SK-N-SH (cell line): ENCODE results near the gene FOXL1. TPM values are rescaled to one million over a fixed set of nuclear protein-coding genes. Genes with fewer than 3 reads are reported as not detected.

Experiments
- CTCF ChIA-PET: fragments of 300-600, 350-600 bp; formaldehyde crosslinking; extraction: SDS; loops from one replicate; lab custom pipeline; 2021; lab: Yijun Ruan, JAX
- POLR2A ChIA-PET: fragments of 350-600 bp; sonication (Branson Sonifier 250); formaldehyde crosslinking; extraction: SDS; loops from one replicate; lab custom pipeline; 2020; ENCODE audit warnings: antibody characterized with exemption, inconsistent platforms; lab: Yijun Ruan, JAX
- DNase-seq: peaks from one replicate; pipeline ENCODE4 v3.0.0; 2012
- H2AFZ ChIP-seq: fragments of 200-600 bp; sonication (generic); 2 replicates; pipeline ENCODE4 v1.8.1; 2016; ENCODE audit warnings: antibody characterized with exemption, mild to moderate bottlenecking, low read depth
- H3F3A ChIP-seq: fragments of 200-600 bp; sonication (generic); replicated peaks from 2 replicates; pipeline ENCODE3; 2016; ENCODE audit warnings: antibody characterized with exemption, mild to moderate bottlenecking; ENCODE audit not compliant: insufficient read depth
- H3K27ac ChIP-seq, 2 experiments: fragments of 200-500 bp in 1 of 2; fragments of 200-600 bp in 1 of 2; sonication (Bioruptor generic) in 1 of 2; sonication (generic), shearing (Covaris generic) in 1 of 2; 2 replicates each; pipeline versions ENCODE4 v1.5.1 to v1.6.1; 2014 to 2016; ENCODE audit warnings: low read depth in 2 of 2, inconsistent platforms in 1 of 2, low read length in 1 of 2, mild to moderate bottlenecking in 1 of 2, mixed read lengths in 1 of 2
- H3K27me3 ChIP-seq: fragments of 200-600 bp; sonication (generic), shearing (Covaris generic); 2 replicates; pipeline ENCODE4 v1.6.1; 2016; ENCODE audit warnings: mixed run types; ENCODE audit not compliant: insufficient read depth
- H3K36me3 ChIP-seq, 2 experiments: fragments of 200-500 bp in 1 of 2; fragments of 200-600 bp in 1 of 2; sonication (Bioruptor generic) in 1 of 2; sonication (generic) in 1 of 2; replicated peaks in 1 of 2; 2 replicates each; pipeline versions ENCODE3 to v1.5.1; 2014 to 2016; ENCODE audit warnings: low read length in 1 of 2, mild to moderate bottlenecking in 1 of 2; ENCODE audit not compliant: insufficient read depth in 2 of 2, control insufficient read depth in 1 of 2
- H3K4me1 ChIP-seq, 2 experiments: fragments of 200-500 bp in 1 of 2; fragments of 200-600 bp in 1 of 2; sonication (Bioruptor generic) in 1 of 2; sonication (generic), shearing (Covaris generic) in 1 of 2; 2 replicates each; pipeline versions ENCODE4 v1.5.1 to v1.6.1; 2014 to 2016; ENCODE audit warnings: low read depth in 1 of 2, low read length in 1 of 2, mixed run types in 1 of 2; ENCODE audit not compliant: insufficient read depth in 2 of 2, control insufficient read depth in 1 of 2
- H3K4me2 ChIP-seq: fragments of 200-600 bp; sonication (generic), shearing (Covaris generic); 2 replicates; pipeline ENCODE4 v1.6.1; 2017; ENCODE audit warnings: mixed run types
- H3K4me3 ChIP-seq, 2 experiments: fragments of 200-500 bp in 1 of 2; fragments of 200-600 bp in 1 of 2; sonication (Bioruptor generic) in 1 of 2; sonication (generic), shearing (Covaris generic) in 1 of 2; 2 replicates each; pipeline versions ENCODE4 v1.5.1 to v1.8.1; 2014 to 2016; ENCODE audit warnings: low read depth in 2 of 2, inconsistent platforms in 1 of 2, low read length in 1 of 2, mild to moderate bottlenecking in 1 of 2, mixed read lengths in 1 of 2, moderate library complexity in 1 of 2
- H3K79me2 ChIP-seq: fragments of 200-600 bp; sonication (generic); 2 replicates; pipeline ENCODE4 v1.8.1; 2017; ENCODE audit warnings: mild to moderate bottlenecking; ENCODE audit not compliant: insufficient read depth
- H3K9ac ChIP-seq: fragments of 200-600 bp; sonication (generic); 2 replicates; pipeline ENCODE4 v1.6.1; 2017; ENCODE audit warnings: mixed run types
- H3K9me2 ChIP-seq: fragments of 200-600 bp; sonication (generic); 2 replicates; pipeline ENCODE4 v1.6.1; 2017; ENCODE audit warnings: mixed run types
- H3K9me3 ChIP-seq: fragments of 200-600 bp; sonication (generic); 2 replicates; pipeline ENCODE4 v1.6.1; 2017; ENCODE audit warnings: mixed run types, mild to moderate bottlenecking, moderate library complexity
- H4K20me1 ChIP-seq: fragments of 200-600 bp; sonication (generic); 2 replicates; pipeline ENCODE4 v1.6.1; 2017; ENCODE audit warnings: mild to moderate bottlenecking, mixed run types; ENCODE audit not compliant: insufficient read depth
- CHD2 ChIP-seq: fragments of 150-350 bp; IDR thresholded peaks from 2 replicates; pipeline ENCODE4 v1.6.1; 2018; ENCODE audit warnings: low read length; ENCODE audit not compliant: partially characterized antibody
- EZH2phosphoT487 ChIP-seq: fragments of 200-600 bp; sonication (generic); IDR thresholded peaks from 2 replicates; pipeline ENCODE4 v1.6.1; 2017; ENCODE audit warnings: low read depth, mixed run types, mild to moderate bottlenecking, antibody characterized with exemption, moderate library complexity, borderline replicate concordance
- FOXJ3 ChIP-seq: sonication (generic); formaldehyde crosslinking; IDR thresholded peaks from 2 replicates; pipeline ENCODE4 v1.5.1; 2020; ENCODE audit warnings: mild to moderate bottlenecking, missing genetic modification reagents
- GATA2 ChIP-seq: sonication (generic); formaldehyde crosslinking; IDR thresholded peaks from 2 replicates; pipeline ENCODE4 v1.5.0; 2020; ENCODE audit warnings: mild to moderate bottlenecking, missing genetic modification reagents
- MEF2A ChIP-seq: IDR thresholded peaks from 2 replicates; pipeline ENCODE4 v1.4.0; 2012; ENCODE audit warnings: low read depth, borderline replicate concordance
- MXI1 ChIP-seq: IDR thresholded peaks from 2 replicates; pipeline ENCODE4 v1.6.1; 2012; ENCODE audit warnings: mild to moderate bottlenecking, low read depth, low read length, improper control_type of control experiment
- NFIC ChIP-seq: IDR thresholded peaks from 2 replicates; pipeline ENCODE4 v1.4.0; 2012; ENCODE audit warnings: borderline replicate concordance
- NRF1 ChIP-seq: IDR thresholded peaks from 2 replicates; pipeline ENCODE4 v1.6.1; 2012; ENCODE audit warnings: low read depth, mild to moderate bottlenecking, low read length
- POLR2AphosphoS5 ChIP-seq: IDR thresholded peaks from 2 replicates; pipeline ENCODE4 v1.6.1; 2012; ENCODE audit warnings: low read depth, low read length
- RCOR1 ChIP-seq: fragments of 150-350 bp; IDR thresholded peaks from 2 replicates; pipeline ENCODE4 v1.6.1; 2017; ENCODE audit warnings: antibody characterized with exemption, low read length
- TCF12 ChIP-seq: IDR thresholded peaks from 2 replicates; pipeline ENCODE4 v1.4.0; 2012
- TEAD4 ChIP-seq: IDR thresholded peaks from 2 replicates; pipeline ENCODE4 v1.4.0; 2012; ENCODE audit warnings: mild to moderate bottlenecking, borderline replicate concordance; ENCODE audit not compliant: insufficient read depth
- WGBS: methylation state at CpG from one replicate; pipeline ENCODE4 v1.1.6; 2017; ENCODE audit warnings: low lambda C conversion rate; 5-methylcytosine and 5-hydroxymethylcytosine counted together
- polyA plus RNA-seq, 3 experiments: library from polyadenylated mRNA; depleted of rRNA; stranded (reverse); fragments of >200 nt; gene quantifications; 2 replicates each; pipeline ENCODE4 v1.2.3, GENCODE V29; 2012
- TF ChIP-seq, protein P1 (sequence below): IDR thresholded peaks from 2 replicates; pipeline ENCODE4 v1.4.0; 2012; ENCODE audit warnings: low read depth, borderline replicate concordance
- TF ChIP-seq, protein P2 (sequence below): fragments of 150-350 bp; IDR thresholded peaks from 2 replicates; pipeline ENCODE4 v1.6.1; 2017; ENCODE audit warnings: antibody characterized with exemption, low read length, low read depth, borderline replicate concordance
- TF ChIP-seq, protein P3 (sequence below): IDR thresholded peaks from 2 replicates; pipeline ENCODE4 v1.4.0; 2012; ENCODE audit warnings: low read depth, borderline replicate concordance
- TF ChIP-seq, protein P4 (sequence below): IDR thresholded peaks from 2 replicates; pipeline ENCODE4; 2012
- TF ChIP-seq, protein P5 (sequence below): fragments of 150-350 bp; IDR thresholded peaks from 2 replicates; pipeline ENCODE4 v1.6.1; 2016; ENCODE audit warnings: mild to moderate bottlenecking, low read depth, low read length
- TF ChIP-seq, protein P6 (sequence below): IDR thresholded peaks from 2 replicates; pipeline ENCODE4 v1.4.0; 2012; ENCODE audit warnings: low read depth

Gene FOXL1
- polyA plus RNA-seq, 1 of the 3 experiments (the other 2 are of a cell fraction): 2.5 TPM

DNA sequence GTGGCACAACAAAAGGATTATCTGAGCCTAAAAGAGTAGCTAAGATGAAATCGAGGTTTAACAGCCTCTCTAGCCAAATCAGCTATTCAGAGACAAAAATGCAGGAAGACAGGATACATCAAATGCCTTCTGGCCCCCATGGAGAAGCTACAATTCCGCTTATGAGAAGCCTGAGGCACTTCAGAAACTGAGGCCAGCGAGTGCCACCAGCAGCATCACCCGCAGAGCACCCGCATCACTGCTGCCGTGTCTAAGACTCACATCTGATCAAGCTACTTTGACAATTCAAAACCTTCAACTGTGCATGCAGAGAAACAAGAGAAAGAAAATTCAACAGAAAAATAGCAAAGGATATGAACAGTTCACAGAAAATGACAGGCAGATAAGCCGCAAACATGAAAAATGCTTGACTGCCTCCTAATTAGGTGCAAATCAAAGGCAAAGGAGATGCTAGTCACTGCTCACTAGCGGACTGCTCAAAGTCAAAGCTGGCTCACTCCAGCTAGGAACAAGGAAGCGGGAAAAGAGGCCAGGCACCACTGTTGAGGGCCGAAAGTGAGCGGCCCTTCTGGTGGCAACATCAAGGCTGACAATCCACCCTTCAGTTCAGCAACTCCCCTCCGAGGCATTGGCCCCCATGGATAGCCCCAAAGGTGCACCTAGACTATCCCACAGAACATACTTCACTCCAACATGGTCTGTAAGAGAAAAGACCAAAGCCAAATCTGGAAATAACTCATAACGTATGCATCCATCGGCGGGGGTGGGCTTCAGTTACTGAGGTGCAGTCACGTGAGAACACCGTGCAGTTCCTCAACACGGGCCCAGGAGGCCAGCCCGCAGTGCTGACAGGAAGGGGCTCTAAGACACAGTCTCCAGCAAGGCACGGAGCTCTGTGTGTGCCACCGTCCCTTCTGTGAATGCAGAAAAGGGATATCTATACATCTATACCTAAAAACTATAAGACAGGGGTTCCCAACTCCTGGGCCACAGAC is 35.3 kb upstream of the FOXL1 start:
- peaks cover 18 to 70% of the 10 kb centered on the region in 2 experiments for H3K36me3 ChIP-seq
- H3K9ac ChIP-seq: no peak overlapping the region
- ChIA-PET CTCF (interaction anchor here (0.6 to 1.1 kb wide), 3 partner anchors 23 to 759 kb away, joined by 3 read pairs; no protein-coding TSS in a partner anchor), POLR2A (no interaction called here)
- 94% methylated on average over 18 of the region's 21 CpGs for WGBS
- H3K27ac ChIP-seq: no peak overlapping the region
- no peaks in the 10 kb centered on the region for H3K27me3 ChIP-seq
- H3K4me2 ChIP-seq: no peak overlapping the region
- TF ChIP-seq, protein P1, sequence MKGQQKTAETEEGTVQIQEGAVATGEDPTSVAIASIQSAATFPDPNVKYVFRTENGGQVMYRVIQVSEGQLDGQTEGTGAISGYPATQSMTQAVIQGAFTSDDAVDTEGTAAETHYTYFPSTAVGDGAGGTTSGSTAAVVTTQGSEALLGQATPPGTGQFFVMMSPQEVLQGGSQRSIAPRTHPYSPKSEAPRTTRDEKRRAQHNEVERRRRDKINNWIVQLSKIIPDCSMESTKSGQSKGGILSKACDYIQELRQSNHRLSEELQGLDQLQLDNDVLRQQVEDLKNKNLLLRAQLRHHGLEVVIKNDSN: no peak
- TF ChIP-seq RCOR1: no peak
- TF ChIP-seq, protein P2, sequence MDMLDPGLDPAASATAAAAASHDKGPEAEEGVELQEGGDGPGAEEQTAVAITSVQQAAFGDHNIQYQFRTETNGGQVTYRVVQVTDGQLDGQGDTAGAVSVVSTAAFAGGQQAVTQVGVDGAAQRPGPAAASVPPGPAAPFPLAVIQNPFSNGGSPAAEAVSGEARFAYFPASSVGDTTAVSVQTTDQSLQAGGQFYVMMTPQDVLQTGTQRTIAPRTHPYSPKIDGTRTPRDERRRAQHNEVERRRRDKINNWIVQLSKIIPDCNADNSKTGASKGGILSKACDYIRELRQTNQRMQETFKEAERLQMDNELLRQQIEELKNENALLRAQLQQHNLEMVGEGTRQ: no peak
- TF ChIP-seq, protein P3, sequence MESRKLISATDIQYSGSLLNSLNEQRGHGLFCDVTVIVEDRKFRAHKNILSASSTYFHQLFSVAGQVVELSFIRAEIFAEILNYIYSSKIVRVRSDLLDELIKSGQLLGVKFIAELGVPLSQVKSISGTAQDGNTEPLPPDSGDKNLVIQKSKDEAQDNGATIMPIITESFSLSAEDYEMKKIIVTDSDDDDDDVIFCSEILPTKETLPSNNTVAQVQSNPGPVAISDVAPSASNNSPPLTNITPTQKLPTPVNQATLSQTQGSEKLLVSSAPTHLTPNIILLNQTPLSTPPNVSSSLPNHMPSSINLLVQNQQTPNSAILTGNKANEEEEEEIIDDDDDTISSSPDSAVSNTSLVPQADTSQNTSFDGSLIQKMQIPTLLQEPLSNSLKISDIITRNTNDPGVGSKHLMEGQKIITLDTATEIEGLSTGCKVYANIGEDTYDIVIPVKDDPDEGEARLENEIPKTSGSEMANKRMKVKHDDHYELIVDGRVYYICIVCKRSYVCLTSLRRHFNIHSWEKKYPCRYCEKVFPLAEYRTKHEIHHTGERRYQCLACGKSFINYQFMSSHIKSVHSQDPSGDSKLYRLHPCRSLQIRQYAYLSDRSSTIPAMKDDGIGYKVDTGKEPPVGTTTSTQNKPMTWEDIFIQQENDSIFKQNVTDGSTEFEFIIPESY: no peak
- TF ChIP-seq, protein P4, sequence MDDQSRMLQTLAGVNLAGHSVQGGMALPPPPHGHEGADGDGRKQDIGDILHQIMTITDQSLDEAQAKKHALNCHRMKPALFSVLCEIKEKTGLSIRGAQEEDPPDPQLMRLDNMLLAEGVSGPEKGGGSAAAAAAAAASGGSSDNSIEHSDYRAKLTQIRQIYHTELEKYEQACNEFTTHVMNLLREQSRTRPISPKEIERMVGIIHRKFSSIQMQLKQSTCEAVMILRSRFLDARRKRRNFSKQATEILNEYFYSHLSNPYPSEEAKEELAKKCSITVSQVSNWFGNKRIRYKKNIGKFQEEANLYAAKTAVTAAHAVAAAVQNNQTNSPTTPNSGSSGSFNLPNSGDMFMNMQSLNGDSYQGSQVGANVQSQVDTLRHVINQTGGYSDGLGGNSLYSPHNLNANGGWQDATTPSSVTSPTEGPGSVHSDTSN: no peak
- TF ChIP-seq EZH2phosphoT487: no peak
- TF ChIP-seq NRF1: no peak
- TF ChIP-seq, protein P5, sequence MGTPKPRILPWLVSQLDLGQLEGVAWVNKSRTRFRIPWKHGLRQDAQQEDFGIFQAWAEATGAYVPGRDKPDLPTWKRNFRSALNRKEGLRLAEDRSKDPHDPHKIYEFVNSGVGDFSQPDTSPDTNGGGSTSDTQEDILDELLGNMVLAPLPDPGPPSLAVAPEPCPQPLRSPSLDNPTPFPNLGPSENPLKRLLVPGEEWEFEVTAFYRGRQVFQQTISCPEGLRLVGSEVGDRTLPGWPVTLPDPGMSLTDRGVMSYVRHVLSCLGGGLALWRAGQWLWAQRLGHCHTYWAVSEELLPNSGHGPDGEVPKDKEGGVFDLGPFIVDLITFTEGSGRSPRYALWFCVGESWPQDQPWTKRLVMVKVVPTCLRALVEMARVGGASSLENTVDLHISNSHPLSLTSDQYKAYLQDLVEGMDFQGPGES: no peak
- no peak for TF ChIP-seq TCF12
- no peak for TF ChIP-seq MXI1
- no peak for TF ChIP-seq FOXJ3 (CRISPR knock-in tag)
- TF ChIP-seq, protein P6, sequence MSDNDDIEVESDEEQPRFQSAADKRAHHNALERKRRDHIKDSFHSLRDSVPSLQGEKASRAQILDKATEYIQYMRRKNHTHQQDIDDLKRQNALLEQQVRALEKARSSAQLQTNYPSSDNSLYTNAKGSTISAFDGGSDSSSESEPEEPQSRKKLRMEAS: no peak
- TF ChIP-seq GATA2: no peak
- no peak for TF ChIP-seq CHD2
- TF ChIP-seq TEAD4: no peak
- no peak for TF ChIP-seq POLR2AphosphoS5
- no peak for TF ChIP-seq MEF2A
- no peak for TF ChIP-seq NFIC
- no peaks in the 10 kb centered on the region for H3K79me2 ChIP-seq
- no peaks in the 10 kb centered on the region for H3K4me1 ChIP-seq
- no peaks in the 10 kb centered on the region for H3K9me3 ChIP-seq
- H3K9me2 ChIP-seq: no peaks in the 10 kb centered on the region
- H4K20me1 ChIP-seq: no peaks in the 10 kb centered on the region
- no peak overlapping the region for H2AFZ ChIP-seq
- H3F3A ChIP-seq: peaks cover 1% of the 10 kb centered on the region
- no peak overlapping the region for H3K4me3 ChIP-seq
- DNase-seq: no peak
